22Rv1 (cell line): ENCODE measurements around the gene HIC1.

ENCODE experiments used
- CTCF ChIP-seq: fragments of 450-650 bp; IDR thresholded peaks from 2 replicates; pipeline ENCODE4 v1.5.1; 2017; ENCODE audit warnings: mild to moderate bottlenecking
- ZFX ChIP-seq: fragments of 450-650 bp; IDR thresholded peaks from 2 replicates; pipeline ENCODE4 v1.6.1; 2017; ENCODE audit warnings: antibody characterized with exemption, borderline replicate concordance

- TF ChIP-seq CTCF, result no peak
- TF ChIP-seq ZFX, result no peak
These were observed 4.9 kb downstream of the HIC1 start for GRCh38 chr17:2059547-2060384.
